Body of pancreas (tissue), 4 donors: ENCODE measurements around the gene PMP22. TPM values are rescaled to one million over a fixed set of nuclear protein-coding genes. Genes with fewer than 3 reads are reported as not detected.

ENCODE experiments used
- ATAC-seq: fragments of 150-250 bp; one replicate; pipeline ENCODE4 v1.9.1; 2016
- DNase-seq, 4 donors: peaks; one replicate each; pipeline ENCODE4 v3.0.0-alpha.2; 2019
- H3K27ac ChIP-seq, 4 donors: fragments of 200-600 bp; sonication (generic); 1 replicate in 3 of 4; 2 replicates in 1 of 4; pipeline versions ENCODE4 v1.5.1 to v1.6.1; 2016 to 2019; ENCODE audit warnings: mild to moderate bottlenecking in 1 of 4, mixed read lengths in 1 of 4, moderate library complexity in 1 of 4
- H3K27me3 ChIP-seq, 2 donors: fragments of 200-600 bp; sonication (generic); one replicate each; pipeline ENCODE4 v1.6.0; 2016; ENCODE audit warnings: mild to moderate bottlenecking in 1 of 2
- H3K36me3 ChIP-seq, 2 donors: fragments of 200-600 bp; sonication (generic); replicated peaks in 1 of 2; 2 replicates each; pipeline ENCODE4 v1.5.1; 2016; ENCODE audit warnings: low read depth in 2 of 2; ENCODE audit not compliant: insufficient read depth in 1 of 2
- H3K4me1 ChIP-seq: fragments of 200-600 bp; sonication (generic); one replicate; pipeline ENCODE4 v1.6.0; 2016
- H3K4me3 ChIP-seq, 2 donors: fragments of 200-600 bp; sonication (generic); 1 replicate in 1 of 2; 2 replicates in 1 of 2; pipeline ENCODE4 v1.5.1; 2016 to 2019
- H3K9me3 ChIP-seq, 3 donors: fragments of 200-600 bp; sonication (generic); 1 replicate in 2 of 3; 2 replicates in 1 of 3; pipeline ENCODE4 v1.5.1; 2016
- POLR2A ChIP-seq, 3 donors: fragments of 450-650 bp; IDR thresholded peaks; one replicate each; pipeline ENCODE4 v1.6.1; 2016; ENCODE audit warnings: antibody characterized with exemption in 3 of 3, mild to moderate bottlenecking in 2 of 3
- WGBS, 2 donors: methylation state at CpG; one replicate each; pipeline ENCODE4 v1.1.5; 2017; 5-methylcytosine and 5-hydroxymethylcytosine counted together
- intact Hi-C: fragments of 100-400 bp; cut with DNase I; formaldehyde crosslinking; loops from one replicate; pipeline ENCODE4 v1.15.1; 2023
- total RNA-seq, 2 donors: library from RNA; depleted of rRNA; stranded (reverse); fragments of >200 nt; gene quantifications; one replicate each; pipeline ENCODE4 v1.1.0, GENCODE V29; 2016
- TF ChIP-seq, protein P1 (sequence below), 7 experiments: fragments of 450-650 bp in 4 of 7; fragments of 200-600 bp in 3 of 7; sonication (generic) in 3 of 7; IDR thresholded peaks; one replicate each; pipeline ENCODE4 v1.5.1; 2016 to 2019; ENCODE audit warnings: antibody characterized with exemption in 7 of 7

PMP22 gene
- total RNA-seq, 2 donors from 2014 or later: 23.1 to 53.1 TPM

DNA sequence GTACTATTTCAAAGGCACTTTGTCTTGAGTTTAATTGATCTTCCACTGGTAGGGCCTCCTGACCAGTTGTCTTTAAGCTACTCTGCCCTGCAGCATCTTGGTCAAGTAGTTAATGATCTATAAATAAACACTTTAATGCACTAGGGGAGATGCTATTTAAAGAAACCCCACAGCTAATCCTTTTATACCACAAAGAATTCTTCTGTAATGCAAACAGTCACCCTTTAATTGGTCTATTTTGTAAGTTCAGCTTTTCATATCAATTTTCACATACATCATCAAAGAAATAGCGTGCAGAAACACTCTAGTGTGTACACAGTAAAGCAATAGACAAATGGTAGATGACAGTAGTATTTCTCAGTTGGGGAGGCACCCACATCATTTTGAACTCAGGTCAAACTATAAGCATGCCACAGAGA is 70.3 kb downstream of the PMP22 start:
- WGBS, 2 donors: 41 to 62% methylated on average over 1 of the region's 1 CpG
- ATAC-seq (no peak), DNase-seq (no peak)
- Histone ChIP-seq H3K9me3 (peaks cover 0 to 8% (median 0%) of the 10 kb centered on the region in 3 donors), H3K4me3 (no peak overlapping the region), H3K27me3 (no peaks in the 10 kb centered on the region), H3K27ac (no peak overlapping the region), H3K4me1 (no peaks in the 10 kb centered on the region), H3K36me3 (no peaks in the 10 kb centered on the region)
- TF ChIP-seq POLR2A (IDR thresholded peaks at IDR 0.05): no peak
- intact Hi-C loops: no loop called here

DNA sequence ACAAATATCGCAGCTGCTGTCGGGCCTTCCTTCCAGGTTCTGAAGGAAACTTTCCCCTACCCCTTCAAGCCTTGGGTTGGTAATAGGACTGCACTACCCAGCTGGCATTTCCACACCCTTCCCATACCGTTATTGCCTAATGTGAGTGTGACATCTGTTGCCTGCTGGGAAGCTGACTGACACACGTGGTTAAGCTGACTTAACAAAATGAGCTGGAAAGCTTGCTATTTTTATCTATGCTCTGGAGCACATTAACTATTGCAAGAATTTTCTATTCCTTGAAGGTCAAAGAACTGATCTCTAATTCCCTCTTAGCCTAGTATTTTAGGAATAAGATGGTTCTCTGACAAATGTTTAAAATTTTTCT is 79.5 kb downstream of the PMP22 start:
- no peaks in the 10 kb centered on the region for H3K27me3 ChIP-seq
- DNase-seq (peak; percentile 49 to 80 (median 60)), ATAC-seq (peak; percentile 89)
- peak overlapping the region in 1 of 4 donors; percentile 27 for H3K27ac ChIP-seq
- H3K4me3 ChIP-seq: no peak overlapping the region
- peaks cover 21% of the 10 kb centered on the region for H3K4me1 ChIP-seq
- TF ChIP-seq POLR2A (IDR thresholded peaks at IDR 0.05): no peak
- TF ChIP-seq, protein P1, sequence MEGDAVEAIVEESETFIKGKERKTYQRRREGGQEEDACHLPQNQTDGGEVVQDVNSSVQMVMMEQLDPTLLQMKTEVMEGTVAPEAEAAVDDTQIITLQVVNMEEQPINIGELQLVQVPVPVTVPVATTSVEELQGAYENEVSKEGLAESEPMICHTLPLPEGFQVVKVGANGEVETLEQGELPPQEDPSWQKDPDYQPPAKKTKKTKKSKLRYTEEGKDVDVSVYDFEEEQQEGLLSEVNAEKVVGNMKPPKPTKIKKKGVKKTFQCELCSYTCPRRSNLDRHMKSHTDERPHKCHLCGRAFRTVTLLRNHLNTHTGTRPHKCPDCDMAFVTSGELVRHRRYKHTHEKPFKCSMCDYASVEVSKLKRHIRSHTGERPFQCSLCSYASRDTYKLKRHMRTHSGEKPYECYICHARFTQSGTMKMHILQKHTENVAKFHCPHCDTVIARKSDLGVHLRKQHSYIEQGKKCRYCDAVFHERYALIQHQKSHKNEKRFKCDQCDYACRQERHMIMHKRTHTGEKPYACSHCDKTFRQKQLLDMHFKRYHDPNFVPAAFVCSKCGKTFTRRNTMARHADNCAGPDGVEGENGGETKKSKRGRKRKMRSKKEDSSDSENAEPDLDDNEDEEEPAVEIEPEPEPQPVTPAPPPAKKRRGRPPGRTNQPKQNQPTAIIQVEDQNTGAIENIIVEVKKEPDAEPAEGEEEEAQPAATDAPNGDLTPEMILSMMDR (IDR thresholded peaks at IDR 0.05): no peak
- H3K9me3 ChIP-seq: no peaks in the 10 kb centered on the region
- intact Hi-C loops: no loop called here
- 10 to 14% methylated on average over 4 of the region's 4 CpGs for WGBS, 2 donors
- H3K36me3 ChIP-seq: no peaks in the 10 kb centered on the region

DNA sequence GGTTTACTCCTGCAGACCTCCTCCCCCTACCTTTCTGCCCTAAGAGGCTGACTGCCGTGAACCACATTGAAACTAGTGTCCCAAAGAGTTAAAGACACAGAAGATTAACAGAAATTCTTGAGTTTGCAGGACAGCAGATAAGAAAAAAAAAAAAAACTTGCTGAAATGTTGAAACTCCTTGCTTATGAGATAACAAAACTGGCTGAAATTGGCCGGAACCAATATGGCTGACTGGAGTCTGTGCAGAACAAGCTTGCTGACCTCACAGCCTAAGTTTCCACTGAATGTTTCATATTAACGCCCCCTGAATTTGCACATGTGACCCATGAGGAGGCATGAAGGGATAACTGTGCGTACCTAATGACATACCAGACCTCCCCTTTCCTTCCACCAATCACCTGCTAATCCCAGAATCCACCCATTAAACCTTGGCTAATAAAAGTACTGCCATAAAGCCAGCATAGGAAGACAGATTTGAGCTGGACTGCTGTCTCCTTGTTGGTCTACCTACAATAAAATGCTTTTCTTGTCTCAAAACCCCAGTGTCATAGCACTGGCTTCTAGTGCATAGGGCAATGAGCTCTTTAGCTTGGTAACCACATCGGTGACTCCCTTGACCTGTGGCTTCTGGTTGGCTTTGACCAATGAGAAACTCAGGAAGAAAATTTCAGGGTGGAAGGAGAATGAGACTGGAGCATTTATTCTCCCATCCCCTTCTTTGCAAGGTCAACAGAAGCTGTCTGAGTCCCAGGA is 80.1 kb downstream of the PMP22 start:
- ATAC-seq (peak; percentile 18), DNase-seq (no peak)
- peak overlapping the region in 1 of 4 donors; percentile 27 for H3K27ac ChIP-seq
- no peak overlapping the region for H3K4me3 ChIP-seq
- H3K4me1 ChIP-seq: peaks cover 21% of the 10 kb centered on the region
- no peaks in the 10 kb centered on the region for H3K36me3 ChIP-seq
- TF ChIP-seq, protein P1 (IDR thresholded peaks at IDR 0.05): no peak
- TF ChIP-seq POLR2A (IDR thresholded peaks at IDR 0.05): no peak
- intact Hi-C loops: no loop called here
- no peaks in the 10 kb centered on the region for H3K9me3 ChIP-seq
- WGBS, 2 donors: 71 to 79% methylated on average over 5 of the region's 5 CpGs
- H3K27me3 ChIP-seq: no peaks in the 10 kb centered on the region

GRCh38 chr17:15181816-15182215 is 83.3 kb downstream of the PMP22 start:
- WGBS, 2 donors: 76 to 79% methylated on average over 6 of the region's 6 CpGs
- Histone ChIP-seq H3K27me3 (no peaks in the 10 kb centered on the region), H3K27ac (no peak overlapping the region), H3K9me3 (no peaks in the 10 kb centered on the region), H3K4me3 (no peak overlapping the region), H3K4me1 (peaks cover 21% of the 10 kb centered on the region), H3K36me3 (no peaks in the 10 kb centered on the region)
- TF ChIP-seq, protein P1 (IDR thresholded peaks at IDR 0.05): no peak
- no peak for TF ChIP-seq POLR2A (IDR thresholded peaks at IDR 0.05)
- intact Hi-C loops: no loop called here
- DNase-seq: no peak
- ATAC-seq: no peak

- no peaks in the 10 kb centered on the region for H3K9me3 ChIP-seq
- ATAC-seq (no peak), DNase-seq (no peak)
- TF ChIP-seq POLR2A (IDR thresholded peaks at IDR 0.05): no peak
- TF ChIP-seq, protein P1 (IDR thresholded peaks at IDR 0.05): no peak
- no peaks in the 10 kb centered on the region for H3K27me3 ChIP-seq
- intact Hi-C loops: no loop called here
- 83 to 86% methylated on average over 8 of the region's 8 CpGs for WGBS, 2 donors
- no peak overlapping the region for H3K27ac ChIP-seq
- H3K36me3 ChIP-seq: no peaks in the 10 kb centered on the region
- peaks cover 16% of the 10 kb centered on the region for H3K4me1 ChIP-seq
- no peak overlapping the region for H3K4me3 ChIP-seq
Observed at GRCh38 chr17:15181333-15181732, 83.8 kb downstream of the PMP22 start.
